HG03139 (cell line): Measurements from ENCODE around the gene IGF2.

Experiments used
- ATAC-seq: cut with Tn5 transposase; IDR thresholded peaks from one replicate; pipeline ENCODE4 v1.9.1; 2021; ENCODE audit not compliant: unreplicated experiment

Gene IGF2

GRCh38 chr11:2105511-2105910, 33.7 kb downstream of the IGF2 start:
- no peak for ATAC-seq

- no peak for ATAC-seq
Measured at GRCh38 chr11:2104524-2105440, 34.4 kb downstream of the IGF2 start.

GRCh38 chr11:2103668-2104523, 35.3 kb downstream of the IGF2 start:
- ATAC-seq = no peak

GRCh38 chr11:2102883-2103213, 36.3 kb downstream of the IGF2 start:
- no peak for ATAC-seq

GRCh38 chr11:2102132-2102882, 36.9 kb downstream of the IGF2 start:
- no peak for ATAC-seq

- no peak for ATAC-seq
Measured at GRCh38 chr11:2101171-2101675, 38.0 kb downstream of the IGF2 start.

GRCh38 chr11:2100361-2101170, 38.6 kb downstream of the IGF2 start:
- no peak for ATAC-seq

GRCh38 chr11:2099516-2100349, 39.5 kb downstream of the IGF2 start:
- no peak for ATAC-seq

- no peak for ATAC-seq
Measured at GRCh38 chr11:2098691-2099515, 40.3 kb downstream of the IGF2 start.

GRCh38 chr11:2097998-2098690, 41.0 kb downstream of the IGF2 start:
- ATAC-seq = no peak

- no peak for ATAC-seq
Measured at GRCh38 chr11:2097356-2097997, 41.7 kb downstream of the IGF2 start.

GRCh38 chr11:2096919-2097301, 42.3 kb downstream of the IGF2 start:
- ATAC-seq = no peak

- no peak for ATAC-seq
Measured at GRCh38 chr11:2096011-2096918, 42.9 kb downstream of the IGF2 start.

- no peak for ATAC-seq
Measured at GRCh38 chr11:2095542-2095941, 43.6 kb downstream of the IGF2 start.

- ATAC-seq = no peak
Measured at GRCh38 chr11:2095198-2095520, 44.0 kb downstream of the IGF2 start.

- ATAC-seq = no peak
Measured at GRCh38 chr11:2094354-2095197, 44.6 kb downstream of the IGF2 start.
